Renal pelvis (tissue), 4 donors: ENCODE results near the gene NUDT22. TPM values are rescaled to one million over a fixed set of nuclear protein-coding genes. Genes with fewer than 3 reads are reported as not detected.

Experiments
- DNase-seq: peaks from one replicate; pipeline ENCODE4 v3.0.0-alpha.2; 2013
- polyA plus RNA-seq, 3 donors: library from polyadenylated mRNA; unstranded; fragments of 120-200 nt; gene quantifications; one replicate each; pipeline ENCODE4 v1.2.1, GENCODE V29; 2013; ENCODE audit not compliant: insufficient read length in 3 of 3

Gene NUDT22
- polyA plus RNA-seq, 3 donors = 27.9 to 34.4 (median 30.1) TPM

- DNase-seq = no peak
Observed at GRCh38 chr11:64203421-64204079, 22.5 kb upstream of the NUDT22 start.

- no peak for DNase-seq
Observed at GRCh38 chr11:64204080-64204440, 22.0 kb upstream of the NUDT22 start.

- peak; percentile 90 for DNase-seq
Observed at GRCh38 chr11:64204464-64204989, 21.5 kb upstream of the NUDT22 start.

- no peak for DNase-seq
Observed at GRCh38 chr11:64206457-64207255, 19.4 kb upstream of the NUDT22 start, which contains the start of gene FERMT3. Gene FERMT3 (plus strand): TSS chr11:64206721. CDS start chr11:64207365, 644 bp downstream.

- DNase-seq = peak; percentile 40
Observed at GRCh38 chr11:64207256-64208085, 18.6 kb upstream of the NUDT22 start.

- DNase-seq = no peak
Observed at GRCh38 chr11:64208086-64208795, 17.8 kb upstream of the NUDT22 start.

GRCh38 chr11:64208796-64209562 is 17.1 kb upstream of the NUDT22 start:
- DNase-seq = no peak

GRCh38 chr11:64209563-64209843 is 16.6 kb upstream of the NUDT22 start:
- DNase-seq = no peak

- no peak for DNase-seq
Observed at GRCh38 chr11:64210301-64211020, 15.6 kb upstream of the NUDT22 start.

GRCh38 chr11:64211181-64211872 is 14.7 kb upstream of the NUDT22 start:
- no peak for DNase-seq

GRCh38 chr11:64216879-64217278 is 9.2 kb upstream of the NUDT22 start:
- DNase-seq = no peak

GRCh38 chr11:64218628-64219353 is 7.3 kb upstream of the NUDT22 start:
- DNase-seq = no peak

GRCh38 chr11:64219354-64219684 is 6.8 kb upstream of the NUDT22 start:
- no peak for DNase-seq

GRCh38 chr11:64219755-64220154 is 6.3 kb upstream of the NUDT22 start:
- no peak for DNase-seq

- DNase-seq = no peak
Observed at GRCh38 chr11:64220271-64220670, 5.8 kb upstream of the NUDT22 start.

- no peak for DNase-seq
Observed at GRCh38 chr11:64220798-64221197, 5.3 kb upstream of the NUDT22 start.

GRCh38 chr11:64222651-64223000 is 3.4 kb upstream of the NUDT22 start:
- DNase-seq = no peak

GRCh38 chr11:64223001-64223651 is 2.9 kb upstream of the NUDT22 start:
- no peak for DNase-seq
